MM.1S (cell line): ENCODE measurements around the gene TPH2.

Experiments
- DNase-seq: peaks from one replicate; pipeline ENCODE4 v3.0.0-alpha.2; 2015
- H2AFZ ChIP-seq: fragments of 300-600 bp; sonication (generic); 2 replicates; pipeline ENCODE4 v1.6.0; 2016; ENCODE audit warnings: antibody characterized with exemption, low read length
- H3F3A ChIP-seq: fragments of 300-600 bp; sonication (generic); 2 replicates; pipeline ENCODE4 v1.6.1; 2016; ENCODE audit warnings: mild to moderate bottlenecking, antibody characterized with exemption, low read length, moderate library complexity, mixed read lengths; ENCODE audit not compliant: insufficient read depth
- H3K27ac ChIP-seq: fragments of 300-600 bp; sonication (generic); 2 replicates; pipeline ENCODE4 v1.5.1; 2016; ENCODE audit warnings: mild to moderate bottlenecking, low read length
- H3K27me3 ChIP-seq: fragments of 300-600 bp; sonication (generic); replicated peaks from 2 replicates; pipeline ENCODE4 v1.6.0; 2016; ENCODE audit warnings: low read length; ENCODE audit not compliant: insufficient read depth
- H3K36me3 ChIP-seq: fragments of 300-600 bp; sonication (generic); replicated peaks from 2 replicates; pipeline ENCODE4 v1.6.1; 2016; ENCODE audit warnings: mild to moderate bottlenecking, low read length, mixed read lengths; ENCODE audit not compliant: insufficient read depth
- H3K4me1 ChIP-seq: fragments of 300-600 bp; sonication (generic); 2 replicates; pipeline ENCODE4 v1.6.1; 2016; ENCODE audit warnings: low read length, mixed read lengths
- H3K4me2 ChIP-seq: fragments of 300-600 bp; sonication (generic); 2 replicates; pipeline ENCODE4 v1.6.0; 2016; ENCODE audit warnings: low read depth, low read length
- H3K4me3 ChIP-seq: fragments of 300-600 bp; sonication (generic); 2 replicates; pipeline ENCODE4 v1.5.1; 2016; ENCODE audit warnings: low read length, mixed read lengths
- H3K79me2 ChIP-seq: fragments of 300-600 bp; sonication (generic); 2 replicates; pipeline ENCODE4 v1.6.1; 2016; ENCODE audit warnings: mixed run types, low read length, mixed read lengths
- H3K9ac ChIP-seq: fragments of 300-600 bp; sonication (generic); 2 replicates; pipeline ENCODE4 v1.6.1; 2016; ENCODE audit warnings: low read length, mixed read lengths
- H3K9me2 ChIP-seq: fragments of 300-600 bp; sonication (generic); replicated peaks from 2 replicates; pipeline ENCODE4 v1.6.1; 2016; ENCODE audit warnings: mild to moderate bottlenecking, low read length, mixed read lengths; ENCODE audit not compliant: insufficient read depth
- H3K9me3 ChIP-seq: fragments of 300-600 bp; sonication (generic); replicated peaks from 2 replicates; pipeline ENCODE4 v1.6.1; 2016; ENCODE audit warnings: mild to moderate bottlenecking, low read length, mixed read lengths; ENCODE audit not compliant: insufficient read depth
- H4K20me1 ChIP-seq: fragments of 300-600 bp; sonication (generic); 2 replicates; pipeline ENCODE4 v1.6.1; 2016; ENCODE audit warnings: mild to moderate bottlenecking, low read length, moderate library complexity, mixed read lengths; ENCODE audit not compliant: insufficient read depth
- EZH2 ChIP-seq: fragments of 300-600 bp; sonication (generic); optimal IDR thresholded peaks from 2 replicates; pipeline ENCODE3; 2017; ENCODE audit warnings: low read depth, mild to moderate bottlenecking, antibody characterized with exemption, low read length, mixed read lengths
- EZH2phosphoT487 ChIP-seq: fragments of 300-600 bp; sonication (generic); IDR thresholded peaks from 2 replicates; pipeline ENCODE4 v1.6.1; 2018; ENCODE audit warnings: antibody characterized with exemption, low read length
- TF ChIP-seq, protein P1 (sequence below): fragments of 300-600 bp; sonication (generic); IDR thresholded peaks from 2 replicates; pipeline ENCODE4 v1.5.1; 2016; ENCODE audit warnings: antibody characterized with exemption, low read length, mixed read lengths

Gene TPH2

DNA sequence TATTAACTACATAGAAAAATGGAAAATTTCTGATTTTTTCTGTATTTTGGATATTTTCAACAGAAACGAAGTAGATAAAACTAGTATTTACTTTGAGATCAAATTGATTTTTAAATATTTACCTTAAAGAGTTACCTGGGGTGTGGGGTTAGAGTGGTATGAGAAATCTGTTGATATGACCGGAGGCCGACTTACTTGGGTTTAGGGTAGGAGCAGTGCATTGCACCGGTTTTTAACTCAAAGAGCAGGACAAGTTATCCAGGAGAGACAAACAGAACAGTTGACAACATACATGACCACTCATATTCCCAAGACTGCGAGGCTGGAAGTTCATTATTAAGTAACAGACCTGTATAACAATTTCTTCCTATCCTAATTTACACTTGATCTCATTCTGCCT lies 31.4 kb downstream of the TPH2 start:
- Histone ChIP-seq H3K4me2 (no peak overlapping the region), H3K9me3 (no peaks in the 10 kb centered on the region), H3K27me3 (no peaks in the 10 kb centered on the region), H3K36me3 (no peaks in the 10 kb centered on the region), H2AFZ (no peak overlapping the region), H3K27ac (no peak overlapping the region), H3K4me3 (no peak overlapping the region), H3K9ac (no peak overlapping the region), H4K20me1 (no peaks in the 10 kb centered on the region), H3F3A (no peaks in the 10 kb centered on the region), H3K4me1 (no peaks in the 10 kb centered on the region), H3K9me2 (no peaks in the 10 kb centered on the region), H3K79me2 (no peaks in the 10 kb centered on the region)
- DNase-seq: no peak
- TF ChIP-seq EZH2phosphoT487 (no peak), EZH2 (no peak)
- TF ChIP-seq, protein P1, sequence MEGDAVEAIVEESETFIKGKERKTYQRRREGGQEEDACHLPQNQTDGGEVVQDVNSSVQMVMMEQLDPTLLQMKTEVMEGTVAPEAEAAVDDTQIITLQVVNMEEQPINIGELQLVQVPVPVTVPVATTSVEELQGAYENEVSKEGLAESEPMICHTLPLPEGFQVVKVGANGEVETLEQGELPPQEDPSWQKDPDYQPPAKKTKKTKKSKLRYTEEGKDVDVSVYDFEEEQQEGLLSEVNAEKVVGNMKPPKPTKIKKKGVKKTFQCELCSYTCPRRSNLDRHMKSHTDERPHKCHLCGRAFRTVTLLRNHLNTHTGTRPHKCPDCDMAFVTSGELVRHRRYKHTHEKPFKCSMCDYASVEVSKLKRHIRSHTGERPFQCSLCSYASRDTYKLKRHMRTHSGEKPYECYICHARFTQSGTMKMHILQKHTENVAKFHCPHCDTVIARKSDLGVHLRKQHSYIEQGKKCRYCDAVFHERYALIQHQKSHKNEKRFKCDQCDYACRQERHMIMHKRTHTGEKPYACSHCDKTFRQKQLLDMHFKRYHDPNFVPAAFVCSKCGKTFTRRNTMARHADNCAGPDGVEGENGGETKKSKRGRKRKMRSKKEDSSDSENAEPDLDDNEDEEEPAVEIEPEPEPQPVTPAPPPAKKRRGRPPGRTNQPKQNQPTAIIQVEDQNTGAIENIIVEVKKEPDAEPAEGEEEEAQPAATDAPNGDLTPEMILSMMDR: no peak

GRCh38 chr12:71972441-71973074 lies 33.9 kb downstream of the TPH2 start:
- H3K9me2 ChIP-seq: no peaks in the 10 kb centered on the region

DNA sequence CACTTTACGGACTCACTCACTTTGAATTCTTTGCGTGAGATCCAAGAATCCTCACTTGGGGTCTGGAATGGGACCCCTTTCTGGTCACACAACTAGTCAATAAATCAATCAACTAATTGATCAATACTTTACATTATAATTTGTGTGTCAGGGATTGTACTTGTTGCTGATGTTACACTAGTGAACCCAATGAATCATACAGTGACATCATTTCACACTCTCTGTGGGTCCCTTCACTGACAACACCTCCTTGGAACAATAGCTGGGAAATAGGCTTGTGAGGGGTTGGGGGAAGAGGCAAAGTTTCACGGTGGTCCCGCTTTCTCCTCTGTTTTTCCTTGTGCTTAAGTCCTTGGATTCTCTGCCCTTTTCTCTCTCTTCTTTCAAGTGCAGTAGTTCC lies 35.0 kb downstream of the TPH2 start:
- Histone ChIP-seq H3K9me2 (no peaks in the 10 kb centered on the region), H3K9me3 (no peaks in the 10 kb centered on the region), H3K36me3 (no peaks in the 10 kb centered on the region), H3K27me3 (no peaks in the 10 kb centered on the region), H3K4me2 (no peak overlapping the region), H3F3A (no peaks in the 10 kb centered on the region), H4K20me1 (no peaks in the 10 kb centered on the region), H3K27ac (no peak overlapping the region), H2AFZ (no peak overlapping the region), H3K4me3 (no peak overlapping the region), H3K4me1 (no peaks in the 10 kb centered on the region), H3K9ac (no peak overlapping the region), H3K79me2 (no peaks in the 10 kb centered on the region)
- TF ChIP-seq, protein P1: no peak
- no peak for TF ChIP-seq EZH2
- no peak for TF ChIP-seq EZH2phosphoT487
- DNase-seq: no peak

More at GRCh38 chr12:71972441-71973074, 33.9 kb downstream of the TPH2 start:
- TF ChIP-seq EZH2phosphoT487 (no peak), EZH2 (no peak)
- TF ChIP-seq, protein P1: no peak
- DNase-seq: no peak
- Histone ChIP-seq H3F3A (no peaks in the 10 kb centered on the region), H3K4me1 (no peaks in the 10 kb centered on the region), H3K9ac (no peak overlapping the region), H3K27me3 (no peaks in the 10 kb centered on the region), H3K79me2 (no peaks in the 10 kb centered on the region), H4K20me1 (no peaks in the 10 kb centered on the region), H3K36me3 (no peaks in the 10 kb centered on the region), H3K27ac (no peak overlapping the region), H3K4me3 (no peak overlapping the region), H2AFZ (no peak overlapping the region), H3K9me3 (no peaks in the 10 kb centered on the region), H3K4me2 (no peak overlapping the region)
